NCI-H82 (cell line): ENCODE measurements around the gene ELOVL4.

Experiments used
- DNase-seq: peaks from one replicate; lab custom pipeline; 2025; lab: John Stamatoyannopoulos, UW

ELOVL4 gene

GRCh38 chr6:79911992-79912391, 35.4 kb downstream of the ELOVL4 start:
- DNase-seq: no peak

DNA sequence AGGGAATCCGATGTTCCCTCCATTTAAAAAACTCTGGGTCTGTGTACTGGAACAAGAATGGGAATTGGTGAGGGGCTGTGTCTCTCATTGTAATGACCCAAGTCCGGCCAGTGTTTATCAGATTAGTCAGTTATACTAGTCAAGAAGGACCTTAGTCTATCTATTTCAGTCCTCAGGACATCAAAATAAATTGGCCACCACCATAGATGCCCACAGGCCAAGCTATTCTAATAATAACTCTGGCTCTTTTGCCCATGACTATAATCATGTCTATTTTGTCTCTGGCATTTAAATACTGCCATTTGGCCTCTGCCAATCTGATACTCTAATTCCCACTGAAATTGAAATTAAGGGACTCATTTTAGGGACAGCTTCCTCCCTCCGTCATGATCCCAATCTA, 37.8 kb downstream of the ELOVL4 start:
- DNase-seq: no peak

- DNase-seq: no peak
Measured at GRCh38 chr6:79902046-79902445, 45.3 kb downstream of the ELOVL4 start.

- no peak for DNase-seq
Measured at GRCh38 chr6:79898076-79898475, 49.3 kb downstream of the ELOVL4 start.

DNA sequence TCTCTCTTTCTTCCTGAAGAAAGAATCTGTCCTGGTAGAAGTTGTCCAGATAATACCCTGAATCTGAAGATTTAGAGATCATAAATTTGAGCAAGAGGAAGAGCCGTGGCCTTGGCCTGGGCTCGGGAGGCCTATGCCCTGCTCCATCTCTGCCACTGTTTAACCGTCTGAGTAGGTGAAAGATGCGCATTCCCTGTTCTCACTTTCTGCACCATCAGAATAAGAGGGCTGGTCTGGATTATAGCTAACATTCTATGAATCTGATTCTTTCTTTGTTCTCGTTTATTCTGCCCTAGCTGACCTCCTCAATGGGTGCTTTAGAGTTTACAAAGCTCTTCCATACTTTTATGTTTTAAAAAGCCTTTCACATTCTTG, 51.3 kb downstream of the ELOVL4 start:
- no peak for DNase-seq

DNA sequence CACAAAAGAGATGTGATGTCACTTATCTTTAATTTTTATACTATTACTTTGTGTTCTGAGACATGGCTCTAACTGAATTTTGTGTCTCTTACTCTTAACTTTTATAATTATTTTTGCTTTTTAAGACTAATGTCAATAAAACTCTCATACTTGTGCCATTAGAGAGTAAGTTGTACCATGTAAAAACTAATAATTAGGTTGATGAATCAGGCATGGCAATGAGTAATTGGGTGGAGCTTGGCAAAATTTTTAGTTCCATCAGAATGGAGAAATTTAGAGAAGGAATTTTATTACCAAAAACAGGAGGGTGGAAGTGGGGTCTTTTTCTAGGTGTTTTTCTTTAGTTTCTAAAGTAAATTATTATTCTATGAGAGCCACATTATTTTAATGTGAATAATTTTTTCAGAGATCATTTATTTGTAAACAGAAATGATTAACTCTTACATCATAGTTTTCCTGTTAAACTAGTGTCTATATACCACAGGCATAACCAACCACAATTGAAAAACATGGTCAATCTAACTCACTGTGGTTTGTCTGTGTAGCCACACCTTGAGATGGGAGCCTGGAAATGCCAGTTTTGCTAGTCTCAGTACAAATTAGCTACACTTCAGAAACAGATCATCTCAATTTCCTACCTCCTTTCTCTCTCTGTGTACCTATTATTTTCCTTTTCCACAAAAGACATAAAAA, 51.8 kb downstream of the ELOVL4 start:
- DNase-seq: no peak

GRCh38 chr6:79894939-79895338, 52.4 kb downstream of the ELOVL4 start:
- DNase-seq: no peak

GRCh38 chr6:79888587-79888986, 58.8 kb downstream of the ELOVL4 start:
- DNase-seq: no peak

DNA sequence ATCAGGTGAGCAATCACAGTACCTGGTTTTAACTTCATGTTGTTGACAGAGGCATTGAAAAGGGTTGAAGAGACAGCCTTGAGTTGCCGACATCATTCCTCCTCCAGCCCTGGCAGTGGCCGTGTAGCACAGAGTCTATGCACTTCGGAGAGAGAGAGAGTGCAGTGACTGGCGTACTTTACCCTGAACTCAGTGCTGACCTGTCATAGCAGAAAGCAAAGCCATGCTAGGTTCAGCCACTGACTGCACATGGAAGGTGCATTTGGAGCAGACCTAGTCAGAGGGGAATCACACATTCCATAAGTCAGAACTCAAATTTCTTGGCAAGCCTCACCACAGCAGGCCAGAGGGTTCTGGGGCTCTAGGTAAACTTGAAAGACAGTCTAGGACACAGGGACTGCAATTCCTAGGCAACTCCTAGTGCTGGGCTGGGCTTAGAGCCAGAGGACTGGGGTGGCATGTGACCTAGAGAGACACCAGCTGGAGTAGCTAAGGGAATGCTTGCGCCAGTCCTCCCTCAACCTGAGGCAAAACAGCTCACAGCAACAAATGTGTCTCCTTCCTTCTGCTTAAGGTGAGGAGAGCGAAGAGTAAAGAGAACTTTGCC, 69.1 kb downstream of the ELOVL4 start:
- no peak for DNase-seq

DNA sequence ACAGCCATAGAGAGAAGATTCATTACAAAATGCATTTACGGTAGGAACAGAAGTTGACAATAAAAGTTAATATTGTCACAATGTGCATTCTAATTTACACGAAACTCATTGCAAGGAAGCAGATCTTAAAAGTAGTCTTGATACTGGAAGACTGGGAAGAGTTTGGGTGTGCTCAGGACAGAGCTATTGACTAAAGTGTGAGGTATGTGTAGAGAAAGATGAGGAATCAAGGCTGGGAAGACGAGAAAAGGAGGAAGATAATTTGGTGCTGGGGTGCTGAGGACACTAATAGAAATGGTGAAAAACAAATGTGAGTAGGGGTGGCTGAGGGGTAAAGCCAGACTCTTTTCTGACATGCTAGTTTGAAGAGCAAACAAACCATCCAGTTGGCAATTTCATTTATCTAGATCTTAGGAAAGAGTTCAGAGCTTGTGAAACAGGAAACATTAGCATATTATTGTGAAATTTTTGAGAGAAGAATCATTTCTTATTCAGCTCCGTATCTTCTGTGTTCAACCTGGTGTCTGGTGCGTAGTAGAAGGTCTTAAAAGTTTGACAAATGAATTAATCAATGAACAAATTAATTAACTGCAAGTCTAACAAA, 72.7 kb downstream of the ELOVL4 start:
- DNase-seq: no peak

DNA sequence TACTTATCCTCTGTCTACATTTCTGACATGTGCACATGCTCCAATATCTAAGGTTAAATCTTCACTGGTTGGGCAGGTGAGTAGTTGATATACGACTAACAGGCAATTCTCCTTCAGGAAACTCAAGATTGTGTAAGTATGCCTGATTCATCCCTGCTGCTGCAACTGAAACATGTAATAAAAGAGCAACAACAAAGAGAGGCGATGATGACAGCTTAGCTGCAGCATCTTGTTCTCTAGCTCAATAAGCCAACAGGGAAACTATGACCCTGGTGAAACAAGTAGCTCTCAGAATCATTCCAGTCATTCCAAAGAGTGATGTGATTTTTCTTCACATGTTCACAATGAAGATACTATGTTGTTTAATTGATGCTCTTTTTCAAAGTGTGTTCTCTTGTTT, 74.4 kb downstream of the ELOVL4 start:
- no peak for DNase-seq

- DNase-seq: peak; percentile 29
Measured at GRCh38 chr6:79872303-79872702, 75.0 kb downstream of the ELOVL4 start.

- DNase-seq: peak; percentile 87
Measured at GRCh38 chr6:79869600-79870084, 77.7 kb downstream of the ELOVL4 start.

- no peak for DNase-seq
Measured at GRCh38 chr6:79869184-79869583, 78.2 kb downstream of the ELOVL4 start.

GRCh38 chr6:79868098-79868722, 79.1 kb downstream of the ELOVL4 start:
- peak; percentile 90 for DNase-seq
